ENCODE measurements around the gene LTB4R. TPM values are rescaled to one million over a fixed set of nuclear protein-coding genes. Genes with fewer than 3 reads are reported as not detected.

The LTB4R gene
- total and polyA plus RNA-seq, 9 of the 15 experiments (the other 6 are each of a cell fraction or from before 2014, with no cell fraction given): 0.38 to 10.5 (median 2.8) TPM

- TF ChIP-seq CTCFL (IDR thresholded peaks at IDR 0.05; ENCODE audit: borderline replicate concordance, insufficient read depth, low read depth, low read length, poor library complexity, severe bottlenecking) (no peak), HMG20A (CRISPR knock-in tag; conservative IDR thresholded peaks at IDR 0.05) (no peak), PHF8 (IDR thresholded peaks at IDR 0.05; ENCODE audit: borderline replicate concordance, low read length) (no peak)
Measured at GRCh38 chr14:24355009-24355408, 43.7 kb downstream of the LTB4R start (continued).

DNA sequence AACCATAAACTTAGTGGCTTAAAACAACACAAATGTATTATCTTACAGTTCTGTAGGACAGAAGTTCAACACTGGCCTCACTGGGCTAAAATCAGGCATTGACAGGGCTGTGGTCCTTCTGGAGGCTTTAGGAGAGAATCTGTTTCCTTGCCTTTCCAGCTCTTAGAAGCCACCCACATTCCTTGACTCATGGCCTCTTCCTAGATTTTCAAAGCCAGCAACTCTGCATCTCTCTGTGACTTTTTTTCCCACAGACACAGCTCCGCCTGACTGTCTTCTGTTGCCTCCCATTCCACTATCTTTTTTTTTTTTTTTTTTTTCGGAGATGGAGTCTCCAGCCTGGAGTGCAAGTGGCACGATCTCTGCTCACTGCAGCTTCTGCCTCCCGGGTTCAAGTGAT lies 44.9 kb downstream of the LTB4R start:
- Histone ChIP-seq H3K9me1 (ENCODE audit: control insufficient read depth, insufficient read depth, low read length) (no peaks in the 10 kb centered on the region), H4K20me1 (replicated peaks; ENCODE audit: control insufficient read depth, insufficient read depth, low read length) (no peaks in the 10 kb centered on the region), H3K27ac (ENCODE audit: extremely low read depth, low read depth, low read length) (no peak overlapping the region), H3K4me2 (ENCODE audit: insufficient read depth, low read length) (no peak overlapping the region), H3K79me2 (ENCODE audit: control insufficient read depth, insufficient read depth, low read length) (no peaks in the 10 kb centered on the region), H3K4me3 (no peak overlapping the region), H3K36me3 (ENCODE audit: control insufficient read depth, insufficient read depth, low read length) (no peaks in the 10 kb centered on the region), H3K27me3 (ENCODE audit: control insufficient read depth in 2 of 2, insufficient read depth in 2 of 2, low read length in 2 of 2) (no peaks in the 10 kb centered on the region; a peak in 1 of 5 replicates), H3K9ac (ENCODE audit: insufficient read depth in 1 of 2, low read depth in 2 of 2, low read length in 2 of 2) (no peak overlapping the region), H3K9me3 (replicated peaks; ENCODE audit: control insufficient read depth, insufficient read depth, low read depth, low read length) (no peaks in the 10 kb centered on the region; the same call in 1 of the 2 replicates), H3K4me1 (replicated peaks in 1 of 2; ENCODE audit: control insufficient read depth in 2 of 2, insufficient read depth in 2 of 2, low read length in 2 of 2) (peaks cover 0 to 3% of the 10 kb centered on the region in 2 experiments; a peak in 3 of 5 replicates), H2AFZ (ENCODE audit: low read depth, low read length) (no peak overlapping the region)
- intact Hi-C loops (cut with micrococcal nuclease) (no loop called here), in situ Hi-C loops (cut with MboI) (no loop called here)
- ChIA-PET CTCF (ENCODE audit: low intra/inter-chr PET ratio) (no interaction called here), POLR2A (interaction anchor here (1.2 kb wide), 1 partner anchor 41 kb away, joined by 3 read pairs; no protein-coding TSS in a partner anchor)
- ATAC-seq (no peak), FAIRE-seq (no peak), DNase-seq (ENCODE audit: extremely low read depth in 1 of 4, low spot score in 3 of 4) (no peak)
- BruUV-seq (replicated peaks): no TSS peak
- WGBS (ENCODE audit: insufficient coverage, low coverage, missing lambda C conversion rate): 22% methylated on average over 3 of the region's 4 CpGs
- no peak for TF ChIP-seq ZNF561 (CRISPR knock-in tag; conservative IDR thresholded peaks at IDR 0.05)
- no peak for TF ChIP-seq FOXK1 (CRISPR knock-in tag; IDR thresholded peaks at IDR 0.05; ENCODE audit: borderline replicate concordance)
- TF ChIP-seq, protein P1, sequence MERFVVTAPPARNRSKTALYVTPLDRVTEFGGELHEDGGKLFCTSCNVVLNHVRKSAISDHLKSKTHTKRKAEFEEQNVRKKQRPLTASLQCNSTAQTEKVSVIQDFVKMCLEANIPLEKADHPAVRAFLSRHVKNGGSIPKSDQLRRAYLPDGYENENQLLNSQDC (CRISPR knock-in tag; IDR thresholded peaks at IDR 0.05): no peak
- TF ChIP-seq ATF1 (CRISPR knock-in tag; IDR thresholded peaks at IDR 0.05): no peak
- no peak for TF ChIP-seq ATF1 (tag; IDR thresholded peaks at IDR 0.05)
- no peak for TF ChIP-seq MBD2 (IDR thresholded peaks at IDR 0.05; ENCODE audit: borderline replicate concordance, low read depth)
- no peak for TF ChIP-seq MAFF (IDR thresholded peaks at IDR 0.05; ENCODE audit: low read length)
- TF ChIP-seq THRA (IDR thresholded peaks at IDR 0.05): no peak
- TF ChIP-seq, protein P2, sequence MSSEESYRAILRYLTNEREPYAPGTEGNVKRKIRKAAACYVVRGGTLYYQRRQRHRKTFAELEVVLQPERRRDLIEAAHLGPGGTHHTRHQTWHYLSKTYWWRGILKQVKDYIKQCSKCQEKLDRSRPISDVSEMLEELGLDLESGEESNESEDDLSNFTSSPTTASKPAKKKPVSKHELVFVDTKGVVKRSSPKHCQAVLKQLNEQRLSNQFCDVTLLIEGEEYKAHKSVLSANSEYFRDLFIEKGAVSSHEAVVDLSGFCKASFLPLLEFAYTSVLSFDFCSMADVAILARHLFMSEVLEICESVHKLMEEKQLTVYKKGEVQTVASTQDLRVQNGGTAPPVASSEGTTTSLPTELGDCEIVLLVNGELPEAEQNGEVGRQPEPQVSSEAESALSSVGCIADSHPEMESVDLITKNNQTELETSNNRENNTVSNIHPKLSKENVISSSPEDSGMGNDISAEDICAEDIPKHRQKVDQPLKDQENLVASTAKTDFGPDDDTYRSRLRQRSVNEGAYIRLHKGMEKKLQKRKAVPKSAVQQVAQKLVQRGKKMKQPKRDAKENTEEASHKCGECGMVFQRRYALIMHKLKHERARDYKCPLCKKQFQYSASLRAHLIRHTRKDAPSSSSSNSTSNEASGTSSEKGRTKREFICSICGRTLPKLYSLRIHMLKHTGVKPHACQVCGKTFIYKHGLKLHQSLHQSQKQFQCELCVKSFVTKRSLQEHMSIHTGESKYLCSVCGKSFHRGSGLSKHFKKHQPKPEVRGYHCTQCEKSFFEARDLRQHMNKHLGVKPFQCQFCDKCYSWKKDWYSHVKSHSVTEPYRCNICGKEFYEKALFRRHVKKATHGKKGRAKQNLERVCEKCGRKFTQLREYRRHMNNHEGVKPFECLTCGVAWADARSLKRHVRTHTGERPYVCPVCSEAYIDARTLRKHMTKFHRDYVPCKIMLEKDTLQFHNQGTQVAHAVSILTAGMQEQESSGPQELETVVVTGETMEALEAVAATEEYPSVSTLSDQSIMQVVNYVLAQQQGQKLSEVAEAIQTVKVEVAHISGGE (CRISPR knock-in tag; IDR thresholded peaks at IDR 0.05): no peak
- TF ChIP-seq MECOM (CRISPR knock-in tag; IDR thresholded peaks at IDR 0.05): no peak

All from K562 (cell line).